ENCODE measurements around the gene SCGB1C2. TPM values are rescaled to one million over a fixed set of nuclear protein-coding genes. Genes with fewer than 3 reads are reported as not detected.
A peak's percentile ranks its signal among the peaks of the same experiment; 100 is the strongest.

SCGB1C2 gene
- total and polyA plus RNA-seq, 12 donors, result not detected

GRCh38 chr17:172401-172800 is 35.0 kb downstream of the SCGB1C2 start:
- TF ChIP-seq POLR2A (IDR thresholded peaks at IDR 0.05), result no peak
- no peak for TF ChIP-seq CTCF (IDR thresholded peaks at IDR 0.05)
- Histone ChIP-seq H3K4me3 (no peak overlapping the region), H3K27ac (no peak overlapping the region), H3K9me3 (replicated peaks in 1 of 3) (no peaks in the 10 kb centered on the region), H3K27me3 (no peaks in the 10 kb centered on the region), H3K4me1 (replicated peaks in 1 of 2) (no peaks in the 10 kb centered on the region), H3K36me3 (replicated peaks in 1 of 2) (no peaks in the 10 kb centered on the region)
- DNase-seq, result no peak
- intact Hi-C loops (cut with DNase I), result no loop called here
- WGBS, 4 donors, result 57 to 86% (median 84%) methylated on average over 2 to 11 of the region's 11 CpGs

DNA sequence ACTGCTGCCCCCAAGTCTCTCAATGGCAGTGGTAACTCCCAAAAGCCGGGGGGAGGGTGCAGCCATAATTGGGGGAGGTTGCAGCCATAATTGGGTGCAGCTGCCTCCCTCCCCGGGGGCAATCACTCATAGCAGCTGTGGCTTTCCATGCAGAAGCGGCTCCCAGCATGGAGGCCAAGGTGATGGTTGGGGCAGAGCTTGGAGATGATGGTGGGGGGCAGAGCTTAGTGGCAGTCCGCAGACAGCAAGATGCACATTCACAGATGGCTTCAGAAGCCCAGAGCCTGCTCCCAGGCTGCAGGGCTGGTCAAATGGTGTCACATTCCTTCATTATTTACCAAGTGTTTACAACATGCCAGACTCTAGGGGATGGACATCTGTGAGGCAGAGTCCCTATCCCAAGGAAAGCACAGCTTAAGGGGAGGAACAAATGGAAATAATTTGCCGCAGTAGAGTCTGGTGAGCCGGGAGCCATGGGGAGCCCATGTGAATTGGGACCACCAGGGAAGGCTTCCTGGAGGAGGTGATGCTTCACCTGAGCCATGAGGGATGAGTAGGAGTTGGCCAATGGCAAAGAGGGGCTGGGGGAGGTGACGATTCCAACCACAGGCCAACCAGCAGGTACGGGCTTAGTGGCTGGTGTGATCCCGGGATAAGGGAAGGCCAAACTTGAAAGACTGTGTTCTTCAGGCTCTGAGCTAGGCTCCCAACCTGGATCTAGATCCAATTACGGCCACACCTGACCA is 36.0 kb downstream of the SCGB1C2 start:
- WGBS, 4 donors, result 80 to 85% (median 83%) methylated on average over 9 to 10 of the region's 10 CpGs

DNA sequence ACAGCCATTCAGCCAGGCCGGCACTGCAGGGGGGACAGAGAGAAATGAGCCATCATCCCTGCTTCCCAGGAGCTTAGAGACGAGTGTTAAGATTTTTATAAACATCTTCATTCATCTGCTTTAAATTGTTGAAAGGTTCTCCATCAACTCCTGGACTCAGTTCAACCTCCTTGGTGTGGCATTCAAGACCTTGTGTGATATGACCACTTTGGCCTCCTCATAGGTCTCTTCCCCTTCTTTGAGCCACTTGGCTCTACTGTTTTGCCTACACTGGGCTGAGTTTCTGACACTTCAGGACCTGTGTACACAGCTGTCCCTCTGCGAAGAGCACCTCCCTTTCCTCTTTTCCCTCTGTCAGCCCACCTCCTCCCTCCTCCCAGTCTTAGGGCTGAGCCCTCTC is 39.8 kb downstream of the SCGB1C2 start:
- H3K27ac ChIP-seq, result peak overlapping the region in 1 of 5 donors; percentile 78
- TF ChIP-seq CTCF (IDR thresholded peaks at IDR 0.05) (no peak), POLR2A (IDR thresholded peaks at IDR 0.05) (no peak)
- H3K9me3 ChIP-seq (replicated peaks in 1 of 3), result no peaks in the 10 kb centered on the region
- H3K27me3 ChIP-seq, result peaks cover 13% of the 10 kb centered on the region
- intact Hi-C loops (cut with DNase I), result no loop called here
- WGBS, 4 donors, result 72 to 94% (median 84%) methylated on average over 3 of the region's 3 CpGs
- H3K4me1 ChIP-seq (replicated peaks in 1 of 2), result peaks cover 0 to 8% of the 10 kb centered on the region in 2 donors
- H3K36me3 ChIP-seq (replicated peaks in 1 of 2), result no peaks in the 10 kb centered on the region
- H3K4me3 ChIP-seq, result no peak overlapping the region
- DNase-seq, result no peak

More for the DNA sequence above, 36.0 kb downstream of the SCGB1C2 start:
- Histone ChIP-seq H3K4me1 (replicated peaks in 1 of 2) (no peaks in the 10 kb centered on the region), H3K9me3 (replicated peaks in 1 of 3) (no peaks in the 10 kb centered on the region), H3K27me3 (no peaks in the 10 kb centered on the region), H3K4me3 (no peak overlapping the region), H3K27ac (no peak overlapping the region), H3K36me3 (replicated peaks in 1 of 2) (no peaks in the 10 kb centered on the region)
- no peak for TF ChIP-seq CTCF (IDR thresholded peaks at IDR 0.05)
- no peak for TF ChIP-seq POLR2A (IDR thresholded peaks at IDR 0.05)
- intact Hi-C loops (cut with DNase I), result no loop called here
- no peak for DNase-seq

DNA sequence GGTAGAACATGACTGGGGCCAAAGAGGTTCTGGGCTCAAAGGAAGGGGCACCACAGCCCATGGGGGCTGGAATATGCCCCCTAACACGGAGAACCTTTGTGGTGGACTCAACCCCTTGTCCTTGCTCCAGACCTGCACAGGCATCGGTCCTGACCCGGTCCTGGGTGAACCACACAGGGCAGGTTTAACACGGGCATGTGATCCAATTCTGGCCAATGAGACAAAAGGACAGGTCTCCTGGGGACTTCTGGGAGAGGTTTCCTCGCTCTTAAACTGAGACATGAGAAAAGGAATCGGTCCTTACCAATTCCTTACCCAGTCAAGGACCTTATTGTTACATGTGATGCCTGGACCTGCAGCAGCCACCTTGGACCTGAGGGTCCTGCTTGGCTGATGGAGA is 40.4 kb downstream of the SCGB1C2 start:
- no peaks in the 10 kb centered on the region for H3K9me3 ChIP-seq (replicated peaks in 1 of 3)
- intact Hi-C loops (cut with DNase I), result no loop called here
- H3K4me3 ChIP-seq, result no peak overlapping the region
- peaks cover 0 to 8% of the 10 kb centered on the region in 2 donors for H3K4me1 ChIP-seq (replicated peaks in 1 of 2)
- peaks cover 13% of the 10 kb centered on the region for H3K27me3 ChIP-seq
- DNase-seq, result no peak
- no peaks in the 10 kb centered on the region for H3K36me3 ChIP-seq (replicated peaks in 1 of 2)
- TF ChIP-seq POLR2A (IDR thresholded peaks at IDR 0.05), result no peak
- TF ChIP-seq CTCF (IDR thresholded peaks at IDR 0.05), result no peak
- H3K27ac ChIP-seq, result peak overlapping the region in 1 of 5 donors; percentile 78
- 84 to 94% (median 87%) methylated on average over 3 to 6 of the region's 6 CpGs for WGBS, 4 donors
